Upper lobe of left lung (tissue), 4 donors: ENCODE measurements around the gene NSUN7.

Source experiments
- POLR2A ChIP-seq, 4 donors: fragments of 450-650 bp; IDR thresholded peaks; one replicate each; pipeline ENCODE4 v1.5.1; 2016 to 2017; ENCODE audit warnings: antibody characterized with exemption in 4 of 4, mild to moderate bottlenecking in 2 of 4
- TF ChIP-seq, protein P1 (sequence below), 6 experiments: fragments of 450-650 bp in 4 of 6; fragments of 200-600 bp in 2 of 6; sonication (generic) in 2 of 6; IDR thresholded peaks; one replicate each; pipeline ENCODE4 v1.5.1; 2016 to 2019; ENCODE audit warnings: antibody characterized with exemption in 6 of 6

DNA sequence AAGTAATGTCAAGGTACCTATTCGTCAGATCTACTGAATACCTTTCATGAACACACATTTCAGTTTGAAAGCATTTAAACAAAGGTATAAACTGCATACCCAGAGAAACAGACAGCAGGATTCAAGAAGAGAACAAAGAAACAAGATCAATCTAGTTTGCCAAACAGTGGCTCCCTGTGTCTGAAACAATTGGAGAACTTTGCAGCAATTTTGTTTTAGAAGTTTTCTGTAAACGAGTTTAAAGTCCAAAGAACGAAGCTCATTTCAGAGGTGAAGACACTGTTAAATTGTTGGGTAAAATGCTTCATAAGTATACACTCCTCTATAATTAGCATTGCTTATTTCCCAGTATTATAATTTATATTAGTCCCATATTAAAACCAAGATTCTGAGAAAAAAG is 21.4 kb upstream of the NSUN7 start:
- TF ChIP-seq POLR2A (IDR thresholded peaks at IDR 0.05), result no peak
- TF ChIP-seq, protein P1, sequence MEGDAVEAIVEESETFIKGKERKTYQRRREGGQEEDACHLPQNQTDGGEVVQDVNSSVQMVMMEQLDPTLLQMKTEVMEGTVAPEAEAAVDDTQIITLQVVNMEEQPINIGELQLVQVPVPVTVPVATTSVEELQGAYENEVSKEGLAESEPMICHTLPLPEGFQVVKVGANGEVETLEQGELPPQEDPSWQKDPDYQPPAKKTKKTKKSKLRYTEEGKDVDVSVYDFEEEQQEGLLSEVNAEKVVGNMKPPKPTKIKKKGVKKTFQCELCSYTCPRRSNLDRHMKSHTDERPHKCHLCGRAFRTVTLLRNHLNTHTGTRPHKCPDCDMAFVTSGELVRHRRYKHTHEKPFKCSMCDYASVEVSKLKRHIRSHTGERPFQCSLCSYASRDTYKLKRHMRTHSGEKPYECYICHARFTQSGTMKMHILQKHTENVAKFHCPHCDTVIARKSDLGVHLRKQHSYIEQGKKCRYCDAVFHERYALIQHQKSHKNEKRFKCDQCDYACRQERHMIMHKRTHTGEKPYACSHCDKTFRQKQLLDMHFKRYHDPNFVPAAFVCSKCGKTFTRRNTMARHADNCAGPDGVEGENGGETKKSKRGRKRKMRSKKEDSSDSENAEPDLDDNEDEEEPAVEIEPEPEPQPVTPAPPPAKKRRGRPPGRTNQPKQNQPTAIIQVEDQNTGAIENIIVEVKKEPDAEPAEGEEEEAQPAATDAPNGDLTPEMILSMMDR (IDR thresholded peaks at IDR 0.05), result no peak
